ENCODE measurements around the gene COL4A2.
"Not testable (repeated sequence)": the region's sequence is repeated elsewhere in the genome, so short reads cannot be mapped to it uniquely, and the experiment has no call there.

The COL4A2 gene

GRCh38 chr13:110450016-110450900, 143.2 kb downstream of the COL4A2 start:
- no peak overlapping the region for H3K4me3 ChIP-seq (ENCODE audit: low read depth, low read length)
- DNase-seq (ENCODE audit: low read depth) = no peak
- TF ChIP-seq CTCF (IDR thresholded peaks at IDR 0.05; ENCODE audit: low read depth, low read length, missing control alignments) = no peak

- TF ChIP-seq CTCF (IDR thresholded peaks at IDR 0.05; ENCODE audit: low read depth, low read length, missing control alignments) = no peak
- H3K4me3 ChIP-seq (ENCODE audit: low read depth, low read length) = no peak overlapping the region
- no peak for DNase-seq (ENCODE audit: low read depth)
Measured at GRCh38 chr13:110450941-110451730, 144.1 kb downstream of the COL4A2 start.

- DNase-seq (ENCODE audit: low read depth); H3K4me3 ChIP-seq (ENCODE audit: low read depth, low read length): not testable (repeated sequence)
Measured at GRCh38 chr13:110453091-110453490, 146.0 kb downstream of the COL4A2 start.

- TF ChIP-seq CTCF (IDR thresholded peaks at IDR 0.05; ENCODE audit: low read depth, low read length, missing control alignments) = no peak
- no peak overlapping the region for H3K4me3 ChIP-seq (ENCODE audit: low read depth, low read length)
- DNase-seq (ENCODE audit: low read depth) = no peak
Measured at GRCh38 chr13:110453797-110454196, 146.7 kb downstream of the COL4A2 start.

- DNase-seq (ENCODE audit: low read depth) = no peak
- TF ChIP-seq CTCF (IDR thresholded peaks at IDR 0.05; ENCODE audit: low read depth, low read length, missing control alignments) = no peak
- H3K4me3 ChIP-seq (ENCODE audit: low read depth, low read length) = no peak overlapping the region
Measured at GRCh38 chr13:110454227-110454859, 147.3 kb downstream of the COL4A2 start.

GRCh38 chr13:110454956-110455355, 147.9 kb downstream of the COL4A2 start:
- no peak for DNase-seq (ENCODE audit: low read depth)
- H3K4me3 ChIP-seq (ENCODE audit: low read depth, low read length) = no peak overlapping the region
- TF ChIP-seq CTCF (IDR thresholded peaks at IDR 0.05; ENCODE audit: low read depth, low read length, missing control alignments) = no peak

GRCh38 chr13:110455444-110455843, 148.4 kb downstream of the COL4A2 start:
- no peak for TF ChIP-seq CTCF (IDR thresholded peaks at IDR 0.05; ENCODE audit: low read depth, low read length, missing control alignments)
- no peak overlapping the region for H3K4me3 ChIP-seq (ENCODE audit: low read depth, low read length)
- no peak for DNase-seq (ENCODE audit: low read depth)
